Right ventricle myocardium superior (tissue), 1 donor: ENCODE measurements around the gene CUEDC1. TPM values are rescaled to one million over a fixed set of nuclear protein-coding genes. Genes with fewer than 3 reads are reported as not detected.

Source experiments
- ATAC-seq: fragments of 200-7000 bp; cut with Tn5 transposase; one replicate; pipeline ENCODE4 v1.9.1; 2020; ENCODE audit warnings: mild to moderate bottlenecking; ENCODE audit not compliant: poor library complexity
- DNase-seq: peaks from one replicate; pipeline ENCODE4 v3.0.0-alpha.2; 2020
- intact Hi-C: fragments of 100-400 bp; cut with DNase I; formaldehyde crosslinking; loops from one replicate; pipeline ENCODE4 v1.11.2; 2022
- total RNA-seq: library from RNA; stranded (reverse); fragmentation: NEBNext Ultra II Directional; extraction: Animal tissue kit (Norgen Biotek cat#: 25700); gene quantifications from one replicate; pipeline ENCODE4 v1.2.1, GENCODE V29; 2021
- donor health status: DM: no; HTN: yes; CAD: no; lungs with severe emphysema.

Gene CUEDC1
- total RNA-seq, 1 donor from 2014 or later: 44.6 TPM

GRCh38 chr17:57892146-57892819 is 62.9 kb downstream of the CUEDC1 start:
- intact Hi-C loops: loop anchor here (5.0 kb wide), 1 partner anchor 90 kb away; no protein-coding TSS in a partner anchor
- ATAC-seq (peak; percentile 52), DNase-seq (peak; percentile 94)

- DNase-seq (no peak), ATAC-seq (peak; percentile 34)
- intact Hi-C loops: loop anchor here (5.0 kb wide), 1 partner anchor 91 kb away; no protein-coding TSS in a partner anchor
Measured at GRCh38 chr17:57890857-57891232, 64.4 kb downstream of the CUEDC1 start.

GRCh38 chr17:57889892-57890856 is 65.0 kb downstream of the CUEDC1 start:
- DNase-seq (peak; percentile 93), ATAC-seq (peak; percentile 57)
- intact Hi-C loops: loop anchor here (5.0 kb wide), 1 partner anchor 92 kb away; no protein-coding TSS in a partner anchor

GRCh38 chr17:57889252-57889651 is 66.0 kb downstream of the CUEDC1 start:
- no peak for DNase-seq
- no peak for ATAC-seq
- intact Hi-C loops: no loop called here

- DNase-seq (no peak), ATAC-seq (no peak)
- intact Hi-C loops: no loop called here
Measured at GRCh38 chr17:57888311-57889216, 66.6 kb downstream of the CUEDC1 start.

GRCh38 chr17:57887161-57887560 is 68.1 kb downstream of the CUEDC1 start:
- DNase-seq (no peak), ATAC-seq (no peak)
- intact Hi-C loops: no loop called here

- intact Hi-C loops: no loop called here
- DNase-seq (no peak), ATAC-seq (no peak)
Measured at GRCh38 chr17:57886020-57886419, 69.2 kb downstream of the CUEDC1 start.

- no peak for DNase-seq
- intact Hi-C loops: no loop called here
- no peak for ATAC-seq
Measured at GRCh38 chr17:57885148-57885915, 69.9 kb downstream of the CUEDC1 start.

- ATAC-seq: peak; percentile 60
- intact Hi-C loops: no loop called here
- peak; percentile 70 for DNase-seq
Measured at GRCh38 chr17:57881783-57882351, 73.3 kb downstream of the CUEDC1 start.

- ATAC-seq (peak; percentile 8), DNase-seq (no peak)
- intact Hi-C loops: no loop called here
Measured at GRCh38 chr17:57881143-57881542, 74.1 kb downstream of the CUEDC1 start.

GRCh38 chr17:57880086-57880456 is 75.1 kb downstream of the CUEDC1 start:
- ATAC-seq (no peak), DNase-seq (no peak)
- intact Hi-C loops: no loop called here

GRCh38 chr17:57879437-57880085 is 75.7 kb downstream of the CUEDC1 start:
- ATAC-seq (no peak), DNase-seq (no peak)
- intact Hi-C loops: no loop called here

- DNase-seq (no peak), ATAC-seq (no peak)
- intact Hi-C loops: no loop called here
Measured at GRCh38 chr17:57877803-57878377, 77.3 kb downstream of the CUEDC1 start.

- no peak for DNase-seq
- intact Hi-C loops: no loop called here
- ATAC-seq: no peak
Measured at GRCh38 chr17:57876866-57877237, 78.4 kb downstream of the CUEDC1 start.

- ATAC-seq (no peak), DNase-seq (no peak)
- intact Hi-C loops: no loop called here
Measured at GRCh38 chr17:57876023-57876865, 79.0 kb downstream of the CUEDC1 start.
